ENCODE results near the gene RBM23.

GRCh38 chr14:22846811-22847307 lies 72.1 kb downstream of the RBM23 start:
- TF ChIP-seq CTCF (IDR thresholded peaks at IDR 0.05): no peak
- TF ChIP-seq REST (IDR thresholded peaks at IDR 0.05; ENCODE audit: low read depth, low read length): no peak
- TF ChIP-seq RCOR1 (IDR thresholded peaks at IDR 0.05; ENCODE audit: low read length): no peak
- TF ChIP-seq GABPA (IDR thresholded peaks at IDR 0.05; ENCODE audit: low read depth): no peak
- no peak for TF ChIP-seq RFX5 (IDR thresholded peaks at IDR 0.05; ENCODE audit: low read length)
- no peak for TF ChIP-seq SIN3A (IDR thresholded peaks at IDR 0.05; ENCODE audit: borderline replicate concordance, low read depth, low read length)
